Measurements from ENCODE around the gene MAPKBP1. TPM values are rescaled to one million over a fixed set of nuclear protein-coding genes. Genes with fewer than 3 reads are reported as not detected.
A peak's percentile ranks its signal among the peaks of the same experiment; 100 is the strongest.

The MAPKBP1 gene
- total and polyA plus RNA-seq, 9 donors, result 10.6 to 46.9 (median 38.9) TPM

DNA sequence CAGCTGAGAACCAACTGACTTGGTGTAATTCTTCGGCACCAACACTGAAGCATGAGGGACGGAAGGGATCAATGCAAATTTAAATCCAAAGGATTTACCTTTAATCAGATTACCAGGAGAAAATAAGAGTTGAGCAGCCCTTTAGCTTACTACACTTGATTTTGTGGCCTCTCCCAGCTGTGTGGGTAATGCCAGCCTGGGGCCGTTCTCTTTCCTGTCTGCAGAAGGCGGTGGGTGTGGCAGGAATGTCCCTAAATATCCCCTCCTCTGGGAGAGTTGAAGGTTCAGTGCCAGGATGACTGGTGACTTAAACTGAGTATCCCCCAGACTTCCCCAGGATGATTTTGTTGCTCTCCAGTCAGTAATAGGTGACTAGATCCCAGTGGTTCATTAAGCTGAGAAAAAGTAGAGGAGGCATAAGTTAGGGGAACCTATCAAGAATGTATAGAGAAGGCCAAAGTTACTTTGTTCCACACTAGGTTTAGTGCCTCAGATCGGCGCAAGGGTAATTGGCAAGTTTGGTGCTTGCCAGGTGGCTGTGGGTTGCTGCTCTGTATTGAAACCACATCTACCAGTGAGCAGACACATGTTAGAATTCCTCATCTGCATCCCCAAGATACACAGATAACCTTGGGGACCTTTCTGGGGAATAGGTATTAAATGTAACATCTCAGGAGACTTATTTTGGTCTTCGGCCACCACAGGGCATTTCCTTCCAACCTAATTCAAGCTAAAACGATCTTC is 23.1 kb downstream of the MAPKBP1 start:
- no peak for TF ChIP-seq EP300 (IDR thresholded peaks at IDR 0.05)
- TF ChIP-seq POLR2A (IDR thresholded peaks at IDR 0.05), result no peak
- TF ChIP-seq, protein P1, sequence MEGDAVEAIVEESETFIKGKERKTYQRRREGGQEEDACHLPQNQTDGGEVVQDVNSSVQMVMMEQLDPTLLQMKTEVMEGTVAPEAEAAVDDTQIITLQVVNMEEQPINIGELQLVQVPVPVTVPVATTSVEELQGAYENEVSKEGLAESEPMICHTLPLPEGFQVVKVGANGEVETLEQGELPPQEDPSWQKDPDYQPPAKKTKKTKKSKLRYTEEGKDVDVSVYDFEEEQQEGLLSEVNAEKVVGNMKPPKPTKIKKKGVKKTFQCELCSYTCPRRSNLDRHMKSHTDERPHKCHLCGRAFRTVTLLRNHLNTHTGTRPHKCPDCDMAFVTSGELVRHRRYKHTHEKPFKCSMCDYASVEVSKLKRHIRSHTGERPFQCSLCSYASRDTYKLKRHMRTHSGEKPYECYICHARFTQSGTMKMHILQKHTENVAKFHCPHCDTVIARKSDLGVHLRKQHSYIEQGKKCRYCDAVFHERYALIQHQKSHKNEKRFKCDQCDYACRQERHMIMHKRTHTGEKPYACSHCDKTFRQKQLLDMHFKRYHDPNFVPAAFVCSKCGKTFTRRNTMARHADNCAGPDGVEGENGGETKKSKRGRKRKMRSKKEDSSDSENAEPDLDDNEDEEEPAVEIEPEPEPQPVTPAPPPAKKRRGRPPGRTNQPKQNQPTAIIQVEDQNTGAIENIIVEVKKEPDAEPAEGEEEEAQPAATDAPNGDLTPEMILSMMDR (IDR thresholded peaks at IDR 0.05), result no peak
- no peak overlapping the region for H3K4me3 ChIP-seq
- H3K36me3 ChIP-seq, result no peaks in the 10 kb centered on the region
- WGBS, 3 donors, result 85 to 88% (median 86%) methylated on average over 8 of the region's 8 CpGs
- peaks cover 12% of the 10 kb centered on the region for H3K4me1 ChIP-seq (ENCODE audit: insufficient read depth)
- intact Hi-C loops (cut with DNase I), result no loop called here
- no peaks in the 10 kb centered on the region for H3K9me3 ChIP-seq
- H3K27ac ChIP-seq, result peak overlapping the region in 1 of 2 donors; percentile 39
- DNase-seq, result no peak
- no peaks in the 10 kb centered on the region for H3K27me3 ChIP-seq

DNA sequence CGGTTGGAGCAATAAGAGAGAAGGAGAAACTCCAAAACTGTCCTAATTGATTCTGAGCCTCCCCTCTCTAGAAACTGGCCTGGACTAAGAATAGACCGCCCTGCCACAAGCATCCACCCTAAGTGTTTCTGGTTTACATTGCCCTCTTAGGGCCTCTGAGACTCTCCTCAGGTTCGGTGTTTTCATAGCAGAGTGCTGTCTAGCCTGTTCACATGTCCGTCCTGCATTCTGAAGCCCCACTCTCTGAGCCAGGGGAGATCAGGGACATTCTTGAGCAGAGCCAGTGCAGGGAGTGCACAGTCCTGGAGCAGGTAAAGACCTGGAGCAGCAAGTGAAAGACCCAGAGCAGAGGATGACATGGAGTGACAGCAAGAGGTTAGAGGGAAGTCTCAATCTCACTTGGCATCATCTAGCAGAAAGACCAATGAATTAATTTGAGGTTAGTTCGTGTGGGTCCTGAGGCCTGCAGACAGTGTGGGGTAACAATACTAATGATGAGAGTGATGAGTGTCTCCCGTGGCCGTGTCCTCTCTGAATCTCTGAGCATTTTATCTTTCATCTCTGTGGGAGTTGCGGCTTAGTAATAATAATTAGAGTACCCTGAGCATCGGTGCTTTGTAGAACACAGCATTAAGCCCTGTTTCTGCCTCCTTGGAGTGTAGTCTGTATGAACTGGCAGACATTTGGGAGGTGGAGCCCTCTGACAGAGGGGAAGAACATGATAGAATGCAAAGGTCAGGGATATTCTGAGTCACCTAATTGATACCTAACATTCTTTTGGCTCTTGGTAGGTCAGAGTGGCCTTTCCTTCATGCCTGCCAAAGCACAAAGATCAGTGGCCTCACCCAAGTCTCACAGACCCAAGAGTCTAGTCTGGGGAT is 24.6 kb downstream of the MAPKBP1 start:
- Histone ChIP-seq H3K9me3 (no peaks in the 10 kb centered on the region), H3K4me1 (ENCODE audit: insufficient read depth) (peaks cover 9% of the 10 kb centered on the region), H3K4me3 (no peak overlapping the region), H3K27ac (no peak overlapping the region), H3K36me3 (no peaks in the 10 kb centered on the region), H3K27me3 (no peaks in the 10 kb centered on the region)
- intact Hi-C loops (cut with DNase I), result no loop called here
- no peak for DNase-seq
- WGBS, 3 donors, result 70 to 75% (median 75%) methylated on average over 9 of the region's 9 CpGs
- no peak for TF ChIP-seq POLR2A (IDR thresholded peaks at IDR 0.05)
- TF ChIP-seq EP300 (IDR thresholded peaks at IDR 0.05), result no peak
- TF ChIP-seq, protein P1 (IDR thresholded peaks at IDR 0.05), result no peak

DNA sequence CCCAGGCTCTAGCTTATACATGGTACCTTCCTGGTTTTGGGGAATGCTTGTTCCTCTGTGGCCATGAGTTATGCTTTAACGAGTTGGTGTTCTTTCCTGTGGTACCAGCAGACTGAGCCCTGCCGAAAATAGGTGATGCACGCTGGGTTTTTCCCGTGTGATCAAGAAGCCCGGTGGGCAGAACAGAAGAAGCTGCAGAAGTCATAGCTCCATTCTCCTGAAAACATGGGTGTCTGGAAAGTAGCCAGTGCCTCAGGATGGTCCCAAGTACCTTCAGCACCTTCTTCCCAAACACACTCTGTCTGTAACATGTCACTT is 25.2 kb downstream of the MAPKBP1 start:
- Histone ChIP-seq H3K36me3 (no peaks in the 10 kb centered on the region), H3K4me3 (no peak overlapping the region), H3K27me3 (no peaks in the 10 kb centered on the region), H3K4me1 (ENCODE audit: insufficient read depth) (peaks cover 9% of the 10 kb centered on the region), H3K9me3 (no peaks in the 10 kb centered on the region), H3K27ac (no peak overlapping the region)
- no peak for DNase-seq
- TF ChIP-seq EP300 (IDR thresholded peaks at IDR 0.05) (no peak), POLR2A (IDR thresholded peaks at IDR 0.05) (no peak)
- TF ChIP-seq, protein P1 (IDR thresholded peaks at IDR 0.05), result no peak
- WGBS, 3 donors, result 82 to 85% (median 85%) methylated on average over 5 of the region's 5 CpGs
- intact Hi-C loops (cut with DNase I), result no loop called here

DNA sequence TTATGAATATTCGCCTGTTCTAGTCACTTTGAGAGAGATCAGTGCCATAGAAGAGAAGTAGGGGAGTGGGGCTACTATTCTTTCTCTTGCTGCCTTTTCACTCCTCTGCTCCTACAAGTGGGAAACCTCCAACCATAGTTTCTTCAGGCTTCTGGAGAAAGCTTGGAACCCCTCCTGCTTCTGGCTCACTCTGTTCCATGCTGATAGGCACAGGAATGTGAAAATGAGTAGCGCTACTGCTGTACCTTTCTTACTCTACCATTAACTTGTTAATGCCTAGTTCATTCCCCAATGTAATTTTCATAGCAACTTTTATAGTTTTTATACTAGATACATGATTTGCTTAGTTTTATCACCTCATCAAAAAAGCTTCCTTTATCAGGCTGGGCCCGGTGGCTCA is 26.9 kb downstream of the MAPKBP1 start:
- Histone ChIP-seq H3K27me3 (no peaks in the 10 kb centered on the region), H3K9me3 (no peaks in the 10 kb centered on the region), H3K4me1 (ENCODE audit: insufficient read depth) (peaks cover 3% of the 10 kb centered on the region), H3K27ac (no peak overlapping the region), H3K4me3 (no peak overlapping the region), H3K36me3 (no peaks in the 10 kb centered on the region)
- TF ChIP-seq POLR2A (IDR thresholded peaks at IDR 0.05) (no peak), EP300 (IDR thresholded peaks at IDR 0.05) (no peak)
- TF ChIP-seq, protein P1 (IDR thresholded peaks at IDR 0.05), result no peak
- intact Hi-C loops (cut with DNase I), result no loop called here
- DNase-seq, result no peak
- 86 to 88% (median 87%) methylated on average over 3 of the region's 3 CpGs for WGBS, 3 donors
